ENCODE measurements around the gene CBFA2T2. TPM values are rescaled to one million over a fixed set of nuclear protein-coding genes. Genes with fewer than 3 reads are reported as not detected.

Gene CBFA2T2
- total and polyA plus RNA-seq, 8 donors: 2.9 to 29.9 (median 12.0) TPM

- no peaks in the 10 kb centered on the region for H3K9me3 ChIP-seq
- H3K27ac ChIP-seq: no peak overlapping the region
- no peak overlapping the region for H3K4me3 ChIP-seq
- peaks cover 0 to 10% (median 8%) of the 10 kb centered on the region in 4 donors for H3K36me3 ChIP-seq
- DNase-seq: no peak
- peaks cover 0 to 20% (median 2%) of the 10 kb centered on the region in 4 donors for H3K4me1 ChIP-seq
- TF ChIP-seq POLR2AphosphoS5 (IDR thresholded peaks at IDR 0.05) (no peak), EP300 (IDR thresholded peaks at IDR 0.05) (no peak), POLR2A (IDR thresholded peaks at IDR 0.05) (no peak)
- TF ChIP-seq, protein P1, sequence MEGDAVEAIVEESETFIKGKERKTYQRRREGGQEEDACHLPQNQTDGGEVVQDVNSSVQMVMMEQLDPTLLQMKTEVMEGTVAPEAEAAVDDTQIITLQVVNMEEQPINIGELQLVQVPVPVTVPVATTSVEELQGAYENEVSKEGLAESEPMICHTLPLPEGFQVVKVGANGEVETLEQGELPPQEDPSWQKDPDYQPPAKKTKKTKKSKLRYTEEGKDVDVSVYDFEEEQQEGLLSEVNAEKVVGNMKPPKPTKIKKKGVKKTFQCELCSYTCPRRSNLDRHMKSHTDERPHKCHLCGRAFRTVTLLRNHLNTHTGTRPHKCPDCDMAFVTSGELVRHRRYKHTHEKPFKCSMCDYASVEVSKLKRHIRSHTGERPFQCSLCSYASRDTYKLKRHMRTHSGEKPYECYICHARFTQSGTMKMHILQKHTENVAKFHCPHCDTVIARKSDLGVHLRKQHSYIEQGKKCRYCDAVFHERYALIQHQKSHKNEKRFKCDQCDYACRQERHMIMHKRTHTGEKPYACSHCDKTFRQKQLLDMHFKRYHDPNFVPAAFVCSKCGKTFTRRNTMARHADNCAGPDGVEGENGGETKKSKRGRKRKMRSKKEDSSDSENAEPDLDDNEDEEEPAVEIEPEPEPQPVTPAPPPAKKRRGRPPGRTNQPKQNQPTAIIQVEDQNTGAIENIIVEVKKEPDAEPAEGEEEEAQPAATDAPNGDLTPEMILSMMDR (IDR thresholded peaks at IDR 0.05): no peak
- WGBS, 5 donors: 61 to 73% (median 68%) methylated on average over 2 of the region's 2 CpGs
- intact Hi-C loops (cut with DNase I; ENCODE audit: low total_unique reads): no loop called here
- H3K27me3 ChIP-seq: no peaks in the 10 kb centered on the region
These were observed 104.8 kb downstream of the CBFA2T2 start for GRCh38 chr20:33594743-33595142.

DNA sequence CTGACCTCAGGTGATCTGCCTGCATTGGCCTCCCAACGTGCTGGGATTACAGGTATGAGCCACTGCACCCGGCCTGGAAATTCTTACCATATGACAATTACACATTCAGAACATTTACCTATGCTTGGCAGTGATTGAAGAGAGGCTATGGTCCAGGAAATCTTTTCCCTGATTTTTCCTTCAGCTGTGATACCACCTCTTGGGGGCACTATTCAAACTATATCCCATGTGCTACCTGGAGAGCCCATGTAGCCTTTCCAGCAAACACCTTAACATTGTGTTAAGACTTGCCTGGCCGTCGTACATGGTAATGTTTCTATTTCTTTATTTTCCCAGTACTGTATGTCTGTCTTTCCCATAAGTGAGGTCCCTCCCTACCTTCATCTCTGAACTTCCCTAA lies 110.5 kb downstream of the CBFA2T2 start:
- TF ChIP-seq, protein P1 (IDR thresholded peaks at IDR 0.05): no peak
- TF ChIP-seq EP300 (IDR thresholded peaks at IDR 0.05) (no peak), POLR2A (IDR thresholded peaks at IDR 0.05) (no peak), POLR2AphosphoS5 (IDR thresholded peaks at IDR 0.05) (no peak)
- no peak for DNase-seq
- Histone ChIP-seq H3K36me3 (peaks cover 0 to 10% (median 8%) of the 10 kb centered on the region in 4 donors), H3K4me3 (no peak overlapping the region), H3K27me3 (no peaks in the 10 kb centered on the region), H3K9me3 (no peaks in the 10 kb centered on the region), H3K4me1 (peaks cover 0 to 27% (median 18%) of the 10 kb centered on the region in 4 donors), H3K27ac (no peak overlapping the region)
- intact Hi-C loops (cut with DNase I; ENCODE audit: low total_unique reads): no loop called here
- 86 to 100% (median 91%) methylated on average over 4 of the region's 4 CpGs for WGBS, 5 donors

GRCh38 chr20:33600981-33601380 lies 111.1 kb downstream of the CBFA2T2 start:
- Histone ChIP-seq H3K36me3 (peaks cover 0 to 10% (median 8%) of the 10 kb centered on the region in 4 donors), H3K27ac (no peak overlapping the region), H3K4me1 (peaks cover 0 to 27% (median 16%) of the 10 kb centered on the region in 4 donors), H3K27me3 (no peaks in the 10 kb centered on the region), H3K4me3 (no peak overlapping the region), H3K9me3 (no peaks in the 10 kb centered on the region)
- no peak for DNase-seq
- 95 to 98% (median 96%) methylated on average over 8 of the region's 8 CpGs for WGBS, 5 donors
- intact Hi-C loops (cut with DNase I; ENCODE audit: low total_unique reads): no loop called here
- no peak for TF ChIP-seq POLR2AphosphoS5 (IDR thresholded peaks at IDR 0.05)
- no peak for TF ChIP-seq POLR2A (IDR thresholded peaks at IDR 0.05)
- no peak for TF ChIP-seq EP300 (IDR thresholded peaks at IDR 0.05)
- TF ChIP-seq, protein P1 (IDR thresholded peaks at IDR 0.05): no peak

GRCh38 chr20:33601861-33602260 lies 112.0 kb downstream of the CBFA2T2 start:
- no peaks in the 10 kb centered on the region for H3K9me3 ChIP-seq
- intact Hi-C loops (cut with DNase I; ENCODE audit: low total_unique reads): no loop called here
- H3K4me3 ChIP-seq: no peak overlapping the region
- H3K27ac ChIP-seq: no peak overlapping the region
- TF ChIP-seq POLR2AphosphoS5 (IDR thresholded peaks at IDR 0.05): no peak
- TF ChIP-seq, protein P1 (IDR thresholded peaks at IDR 0.05): no peak
- TF ChIP-seq EP300 (IDR thresholded peaks at IDR 0.05): no peak
- TF ChIP-seq POLR2A (IDR thresholded peaks at IDR 0.05): no peak
- peaks cover 0 to 27% (median 16%) of the 10 kb centered on the region in 4 donors for H3K4me1 ChIP-seq
- peaks cover 0 to 13% (median 8%) of the 10 kb centered on the region in 4 donors for H3K36me3 ChIP-seq
- WGBS, 5 donors: 85 to 94% (median 91%) methylated on average over 5 of the region's 5 CpGs
- H3K27me3 ChIP-seq: no peaks in the 10 kb centered on the region
- DNase-seq: no peak

All from stomach (tissue), 9 donors.